Fibroblast of lung (primary cell): ENCODE measurements around the gene CATSPER4. TPM values are rescaled to one million over a fixed set of nuclear protein-coding genes. Genes with fewer than 3 reads are reported as not detected.

Source experiments
- DNase-seq, 2 donors: peaks; one replicate each; pipeline versions ENCODE4 v3.0.0 to v3.0.0-alpha.2; 2010; ENCODE audit warnings: low read depth in 2 of 2
- H2AFZ ChIP-seq: 2 replicates; pipeline ENCODE4 v1.5.1; 2012; ENCODE audit warnings: low read length, control low read depth, inconsistent platforms
- H3K27ac ChIP-seq: 2 replicates; pipeline ENCODE4 v1.5.1; 2011; ENCODE audit warnings: low read length, control low read depth; ENCODE audit not compliant: insufficient read depth
- H3K27me3 ChIP-seq: 2 replicates; pipeline ENCODE4 v1.5.1; 2011; ENCODE audit warnings: mild to moderate bottlenecking, low read length; ENCODE audit not compliant: control insufficient read depth, insufficient read depth
- H3K36me3 ChIP-seq: 2 replicates; pipeline ENCODE4 v1.5.1; 2011; ENCODE audit warnings: low read length; ENCODE audit not compliant: control insufficient read depth, insufficient read depth
- H3K4me1 ChIP-seq: 2 replicates; pipeline ENCODE4 v1.5.1; 2011; ENCODE audit warnings: low read length; ENCODE audit not compliant: control insufficient read depth, insufficient read depth; ENCODE audit errors: extremely low read depth
- H3K4me2 ChIP-seq: 2 replicates; pipeline ENCODE4 v1.5.1; 2011; ENCODE audit warnings: low read length, control low read depth; ENCODE audit not compliant: insufficient read depth; ENCODE audit errors: extremely low read depth
- H3K4me3 ChIP-seq, 4 experiments: fragments of 200-600 bp in 1 of 4; sonication (generic) in 1 of 4; replicated peaks in 1 of 4; 2 replicates each; pipeline ENCODE4 v1.5.1; 2011 to 2016; ENCODE audit warnings: low read length in 4 of 4, low read depth in 3 of 4, mild to moderate bottlenecking in 3 of 4, control low read depth in 2 of 4, inconsistent platforms in 1 of 4, mixed read lengths in 1 of 4; ENCODE audit not compliant: insufficient read depth in 1 of 4; ENCODE audit errors: control extremely low read depth in 1 of 4
- H3K79me2 ChIP-seq: 2 replicates; pipeline ENCODE4 v1.5.1; 2012; ENCODE audit warnings: mild to moderate bottlenecking, low read length, inconsistent platforms; ENCODE audit not compliant: control insufficient read depth, insufficient read depth
- H3K9ac ChIP-seq: 2 replicates; pipeline ENCODE4 v1.5.1; 2011; ENCODE audit warnings: mild to moderate bottlenecking, low read length, control low read depth; ENCODE audit not compliant: insufficient read depth
- H3K9me3 ChIP-seq: 2 replicates; pipeline ENCODE4 v1.5.1; 2012; ENCODE audit warnings: low read depth, low read length; ENCODE audit not compliant: control insufficient read depth, insufficient read depth
- H4K20me1 ChIP-seq: 2 replicates; pipeline ENCODE4 v1.5.1; 2011; ENCODE audit warnings: low read length; ENCODE audit not compliant: control insufficient read depth, insufficient read depth; ENCODE audit errors: extremely low read depth
- CTCF ChIP-seq, 2 donors: IDR thresholded peaks in 1 of 2; conservative IDR thresholded peaks in 1 of 2; 1 replicate in 1 of 2; 2 replicates in 1 of 2; pipeline ENCODE4 v1.5.1; 2011 to 2012; ENCODE audit warnings: low read length in 2 of 2, control low read depth in 1 of 2, inconsistent platforms in 1 of 2, low read depth in 1 of 2, mild to moderate bottlenecking in 1 of 2
- EZH2 ChIP-seq: IDR thresholded peaks from 2 replicates; pipeline ENCODE4 v1.5.1; 2012; ENCODE audit warnings: low read length, control low read depth, mild to moderate bottlenecking; ENCODE audit errors: missing control alignments
- polyA plus RNA-seq, 2 donors: library from polyadenylated mRNA; depleted of rRNA in 1 of 2; stranded (reverse) in 1 of 2; unstranded in 1 of 2; fragments of >200 nt; gene quantifications; 2 replicates each; pipeline ENCODE4 v1.2.1, GENCODE V29; 2011 to 2012; ENCODE audit warnings: missing spikeins in 1 of 2
- total RNA-seq: library from RNA; depleted of rRNA; stranded (reverse); fragments of >200 nt; gene quantifications from 2 replicates; pipeline ENCODE4 v1.2.1, GENCODE V29; 2014

CATSPER4 gene
- total and polyA plus RNA-seq, 2 donors (not counting 1 experiment from before 2014, with no cell fraction given), result not detected

GRCh38 chr1:26156285-26157038 is 33.9 kb upstream of the CATSPER4 start:
- no peaks in the 10 kb centered on the region for H3K36me3 ChIP-seq
- H3K9ac ChIP-seq, result no peak overlapping the region
- no peak overlapping the region for H3K4me2 ChIP-seq
- H3K27ac ChIP-seq, result no peak overlapping the region
- no peak overlapping the region for H2AFZ ChIP-seq
- peaks cover 1% of the 10 kb centered on the region for H3K4me1 ChIP-seq
- H3K4me3 ChIP-seq, result no peak overlapping the region
- DNase-seq, result no peak
- peaks cover 12% of the 10 kb centered on the region for H3K27me3 ChIP-seq
- no peaks in the 10 kb centered on the region for H3K9me3 ChIP-seq
- no peaks in the 10 kb centered on the region for H4K20me1 ChIP-seq
- H3K79me2 ChIP-seq, result no peaks in the 10 kb centered on the region
- no peak for TF ChIP-seq EZH2
- TF ChIP-seq CTCF (conservative IDR thresholded peaks at IDR 0.05 in 1 of 2, IDR thresholded peaks at IDR 0.05 in 1 of 2; ENCODE audit: low read depth in 1 of 2, low read length in 2 of 2), result no peak

GRCh38 chr1:26158271-26158907 is 32.0 kb upstream of the CATSPER4 start:
- Histone ChIP-seq H2AFZ (no peak overlapping the region), H3K27me3 (peaks cover 10% of the 10 kb centered on the region), H3K9ac (no peak overlapping the region), H4K20me1 (no peaks in the 10 kb centered on the region), H3K79me2 (no peaks in the 10 kb centered on the region), H3K9me3 (no peaks in the 10 kb centered on the region), H3K4me3 (no peak overlapping the region), H3K4me1 (peaks cover 2% of the 10 kb centered on the region), H3K36me3 (no peaks in the 10 kb centered on the region), H3K4me2 (no peak overlapping the region), H3K27ac (no peak overlapping the region)
- no peak for DNase-seq
- TF ChIP-seq EZH2, result no peak
- no peak for TF ChIP-seq CTCF (conservative IDR thresholded peaks at IDR 0.05 in 1 of 2, IDR thresholded peaks at IDR 0.05 in 1 of 2; ENCODE audit: low read depth in 1 of 2, low read length in 2 of 2)

- no peak within 1 kb of the TSS for H3K27ac ChIP-seq
- TF ChIP-seq EZH2, result no peak
- no peak for TF ChIP-seq CTCF (conservative IDR thresholded peaks at IDR 0.05 in 1 of 2, IDR thresholded peaks at IDR 0.05 in 1 of 2; ENCODE audit: low read depth in 1 of 2, low read length in 2 of 2)
- no peaks in the 10 kb centered on the region for H3K9me3 ChIP-seq
Measured at GRCh38 chr1:26158908-26159742, 31.3 kb upstream of the CATSPER4 start, which contains the start of gene FAM110D. Gene FAM110D (plus strand): TSS chr1:26159079. CDS start chr1:26161292, 2,213 bp downstream.

More at GRCh38 chr1:26158908-26159742, 31.3 kb upstream of the CATSPER4 start, which contains the start of gene FAM110D:
- Histone ChIP-seq H3K36me3 (no peaks in the 10 kb centered on the region), H4K20me1 (no peaks in the 10 kb centered on the region), H3K27me3 (peaks cover 10% of the 10 kb centered on the region), H2AFZ (no peak within 1 kb of the TSS), H3K79me2 (no peaks in the 10 kb centered on the region), H3K4me2 (no peak within 1 kb of the TSS), H3K4me3 (no peak within 1 kb of the TSS), H3K9ac (no peak within 1 kb of the TSS), H3K4me1 (peaks cover 2% of the 10 kb centered on the region)
- DNase-seq, result no peak
